Prostate gland (tissue), 2 donors: ENCODE results near the gene FAM20B.

ENCODE experiments used
- POLR2A ChIP-seq: fragments of 450-650 bp; IDR thresholded peaks from one replicate; pipeline ENCODE4 v1.6.1; 2016; ENCODE audit warnings: antibody characterized with exemption, mild to moderate bottlenecking
- TF ChIP-seq, protein P1 (sequence below), 4 experiments: fragments of 200-600 bp in 2 of 4; fragments of 450-650 bp in 2 of 4; sonication (generic) in 2 of 4; IDR thresholded peaks; 1 replicate in 3 of 4; 2 replicates in 1 of 4; pipeline ENCODE4 v1.5.1; 2016 to 2019; ENCODE audit warnings: antibody characterized with exemption in 4 of 4, mild to moderate bottlenecking in 2 of 4, moderate library complexity in 2 of 4

DNA sequence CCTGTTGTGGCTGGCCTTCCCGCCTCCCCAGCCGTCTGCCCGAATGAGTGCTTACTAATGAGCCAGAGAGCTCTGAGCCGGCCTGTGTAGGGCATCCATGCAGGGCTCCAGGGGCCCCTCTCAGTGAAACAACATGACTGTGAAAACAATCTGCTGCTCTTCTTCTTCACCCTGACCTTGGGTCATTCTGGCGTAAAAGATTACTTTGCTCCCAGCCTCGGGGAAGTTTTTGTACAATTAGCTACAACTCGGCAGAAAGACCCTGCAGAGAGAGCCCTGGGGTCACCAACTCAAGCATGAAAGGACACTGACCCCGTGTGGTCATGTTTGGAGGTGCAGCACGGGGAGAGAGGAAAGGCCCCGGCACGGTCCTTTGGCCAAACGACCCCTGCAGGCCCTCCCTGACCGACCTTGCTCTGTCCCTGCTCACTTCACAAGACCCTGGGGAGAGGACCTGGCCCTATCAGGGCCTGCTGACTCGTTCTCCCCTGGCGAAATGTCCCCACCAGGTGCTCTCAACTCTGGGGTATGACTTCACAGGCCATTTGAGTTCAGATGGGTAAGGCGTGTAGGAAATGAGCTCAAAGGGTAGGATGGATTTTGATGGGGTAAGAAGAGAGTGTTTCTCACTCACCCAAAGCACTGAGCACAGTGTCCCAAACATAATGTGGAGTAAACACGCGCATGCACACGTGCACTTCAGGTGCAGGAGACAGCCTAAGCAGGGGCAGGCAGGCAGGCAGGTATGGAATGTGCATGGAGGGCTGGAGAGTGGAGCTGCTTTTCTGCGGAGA is 22.9 kb upstream of the FAM20B start:
- TF ChIP-seq, protein P1, sequence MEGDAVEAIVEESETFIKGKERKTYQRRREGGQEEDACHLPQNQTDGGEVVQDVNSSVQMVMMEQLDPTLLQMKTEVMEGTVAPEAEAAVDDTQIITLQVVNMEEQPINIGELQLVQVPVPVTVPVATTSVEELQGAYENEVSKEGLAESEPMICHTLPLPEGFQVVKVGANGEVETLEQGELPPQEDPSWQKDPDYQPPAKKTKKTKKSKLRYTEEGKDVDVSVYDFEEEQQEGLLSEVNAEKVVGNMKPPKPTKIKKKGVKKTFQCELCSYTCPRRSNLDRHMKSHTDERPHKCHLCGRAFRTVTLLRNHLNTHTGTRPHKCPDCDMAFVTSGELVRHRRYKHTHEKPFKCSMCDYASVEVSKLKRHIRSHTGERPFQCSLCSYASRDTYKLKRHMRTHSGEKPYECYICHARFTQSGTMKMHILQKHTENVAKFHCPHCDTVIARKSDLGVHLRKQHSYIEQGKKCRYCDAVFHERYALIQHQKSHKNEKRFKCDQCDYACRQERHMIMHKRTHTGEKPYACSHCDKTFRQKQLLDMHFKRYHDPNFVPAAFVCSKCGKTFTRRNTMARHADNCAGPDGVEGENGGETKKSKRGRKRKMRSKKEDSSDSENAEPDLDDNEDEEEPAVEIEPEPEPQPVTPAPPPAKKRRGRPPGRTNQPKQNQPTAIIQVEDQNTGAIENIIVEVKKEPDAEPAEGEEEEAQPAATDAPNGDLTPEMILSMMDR (IDR thresholded peaks at IDR 0.05): peak; percentile 82 to 93 (median 90)
- TF ChIP-seq POLR2A: no peak
